ENCODE results near the gene TNNT1.
"Not testable (repeated sequence)": the region's sequence is repeated elsewhere in the genome, so short reads cannot be mapped to it uniquely, and the experiment has no call there.

TNNT1 gene

GRCh38 chr19:55115446-55116065, 33.5 kb downstream of the TNNT1 start:
- Histone ChIP-seq H3K27ac (peak overlapping the region in 16 of 21 experiments; percentile 49 to 89 (median 83)), H3K4me3 (peak overlapping the region in 6 of 7 experiments; percentile 67 to 90 (median 88))

GRCh38 chr19:55114566-55115145, 34.4 kb downstream of the TNNT1 start:
- no peak overlapping the region for H3K4me3 ChIP-seq
- peak overlapping the region in 8 of 21 experiments; percentile 34 to 92 (median 72) for H3K27ac ChIP-seq

DNA sequence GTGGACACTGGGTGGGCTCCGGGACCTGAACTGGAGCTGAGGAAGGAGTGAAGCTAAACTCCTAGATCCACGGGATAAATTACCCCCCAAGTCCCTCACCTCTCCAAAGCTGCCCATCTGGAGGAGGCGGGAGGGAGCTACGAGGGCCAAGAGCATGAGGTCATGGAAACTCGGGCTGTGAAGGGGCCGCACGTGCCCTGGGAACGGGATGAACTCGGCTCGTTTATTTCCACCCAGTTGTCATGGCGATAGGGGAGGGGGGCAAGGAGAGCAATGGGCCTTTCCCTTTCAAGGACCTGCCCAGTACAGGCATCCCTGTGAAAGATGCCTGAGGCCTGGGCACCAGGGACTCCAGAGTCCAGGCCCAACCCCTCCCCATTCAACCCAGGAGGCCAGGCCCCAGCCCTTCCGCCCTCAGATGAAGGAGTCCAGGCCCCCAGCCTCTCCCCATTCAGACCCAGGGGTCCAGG, 35.4 kb downstream of the TNNT1 start:
- Histone ChIP-seq H3K4me3 (no peak overlapping the region), H3K27ac (peak overlapping the region in 14 of 21 experiments; percentile 9 to 92 (median 70))

- Histone ChIP-seq H3K27ac (peak overlapping the region in 14 of 21 experiments; percentile 2 to 92 (median 70)), H3K4me3 (no peak overlapping the region)
Measured at GRCh38 chr19:55112777-55113569, 36.0 kb downstream of the TNNT1 start.

DNA sequence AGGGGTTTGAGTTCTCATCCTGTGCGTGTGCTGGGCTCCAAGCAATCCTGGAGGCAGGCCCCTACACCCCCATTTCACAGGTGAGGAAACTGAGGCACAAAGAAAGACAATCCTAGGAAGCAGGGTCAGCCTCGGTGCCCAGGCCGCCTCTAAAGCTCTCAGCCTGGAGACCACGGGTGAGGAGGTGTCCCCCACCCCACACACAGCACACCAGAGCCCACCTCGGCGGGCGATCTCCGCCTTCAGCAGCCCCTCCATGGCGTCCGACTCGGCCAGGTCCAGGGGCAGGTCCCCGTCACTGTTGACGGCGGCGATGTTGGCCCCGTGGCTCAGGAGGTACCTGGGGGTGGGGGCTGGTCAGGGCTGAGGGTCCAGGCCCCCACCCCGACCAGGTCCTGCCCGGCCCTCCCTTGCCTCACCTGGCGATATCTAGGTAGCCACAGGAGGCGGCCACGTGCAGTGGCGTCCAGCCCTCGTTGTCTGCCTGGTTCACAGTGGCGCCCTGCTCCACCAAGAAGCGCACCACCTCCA, 36.7 kb downstream of the TNNT1 start:
- H3K4me3 ChIP-seq = no peak overlapping the region
- peak overlapping the region in 9 of 21 experiments; percentile 16 to 92 (median 71) for H3K27ac ChIP-seq

DNA sequence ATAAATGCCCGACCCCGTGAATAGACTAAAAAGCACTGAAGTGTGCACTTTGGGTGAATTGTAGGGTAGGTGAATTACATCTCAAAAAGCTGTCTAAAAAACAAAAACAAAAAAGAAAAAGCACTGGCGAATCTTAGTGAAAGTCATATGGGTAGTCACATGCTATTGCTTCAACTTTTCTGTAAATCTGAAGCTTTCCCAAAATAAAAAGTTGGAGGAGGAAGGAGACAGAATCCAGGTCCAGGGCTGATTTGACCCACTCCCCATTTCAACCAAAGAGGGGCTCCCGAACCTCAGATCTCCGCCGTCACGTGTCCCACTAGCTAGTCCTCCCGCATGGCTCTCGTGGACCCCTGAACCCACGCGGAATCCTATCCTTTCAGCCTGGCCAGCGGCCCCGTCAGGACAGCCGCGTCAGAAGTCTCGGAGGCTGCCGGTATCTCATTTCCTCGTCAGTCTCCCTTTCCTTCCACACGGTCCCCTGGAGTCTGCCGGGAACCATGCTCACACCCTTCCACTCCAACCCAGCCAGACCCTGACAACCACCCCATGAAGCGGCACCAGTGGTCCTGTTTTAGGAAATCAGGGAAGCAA, 37.7 kb downstream of the TNNT1 start:
- Histone ChIP-seq H3K4me3 (no peak overlapping the region), H3K27ac (peak overlapping the region in 8 of 21 experiments; percentile 13 to 92 (median 50))

GRCh38 chr19:55109527-55110291, 39.3 kb downstream of the TNNT1 start:
- no peak overlapping the region for H3K27ac ChIP-seq

DNA sequence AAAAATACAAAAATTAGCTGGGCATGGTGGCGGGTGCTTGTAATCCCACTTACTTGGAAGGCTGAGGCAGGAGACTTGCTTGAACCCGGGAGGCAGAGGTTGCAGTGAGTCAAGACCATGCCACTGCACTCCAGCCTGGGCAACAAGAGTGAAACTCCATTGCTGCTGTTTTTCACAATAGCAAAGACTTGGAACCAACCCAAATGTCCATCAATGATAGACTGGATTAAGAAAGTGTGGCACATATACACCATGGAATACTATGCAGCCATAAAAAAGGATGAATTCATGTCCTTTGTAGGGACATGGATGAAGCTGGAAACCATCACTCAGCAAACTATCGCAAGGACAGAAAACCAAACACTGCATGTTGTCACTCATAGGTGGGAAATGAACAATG, 41.8 kb downstream of the TNNT1 start:
- not testable (repeated sequence) for H3K4me3 ChIP-seq, H3K27ac ChIP-seq

More at GRCh38 chr19:55109527-55110291, 39.3 kb downstream of the TNNT1 start:
- no peak overlapping the region for H3K4me3 ChIP-seq

DNA sequence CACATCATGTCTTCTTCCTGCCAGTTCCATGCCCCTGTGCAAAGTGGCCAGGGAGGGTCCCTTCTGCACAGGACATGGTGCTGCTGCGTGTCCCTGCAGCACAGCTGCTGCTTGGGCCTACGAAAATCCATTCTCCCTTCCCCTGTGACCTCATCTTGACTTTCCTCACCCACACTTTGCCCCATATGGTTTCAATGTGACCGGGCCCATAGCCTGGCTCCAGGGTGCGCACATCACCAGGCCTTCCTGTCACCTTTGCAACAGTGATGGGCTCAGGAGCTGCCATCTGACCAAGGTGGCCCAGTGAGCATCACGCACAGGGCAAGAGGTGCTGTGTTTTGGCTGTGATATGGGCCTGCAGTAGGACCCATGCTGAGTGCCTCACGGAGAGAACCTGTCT, 42.4 kb downstream of the TNNT1 start:
- H3K27ac ChIP-seq = no peak overlapping the region

GRCh38 chr19:55105237-55105636, 43.8 kb downstream of the TNNT1 start:
- no peak overlapping the region for H3K27ac ChIP-seq
- no peak overlapping the region for H3K4me3 ChIP-seq

More for the DNA sequence above, 42.4 kb downstream of the TNNT1 start:
- no peak overlapping the region for H3K4me3 ChIP-seq

- H3K4me3 ChIP-seq = no peak overlapping the region
Measured at GRCh38 chr19:55103190-55103589, 45.8 kb downstream of the TNNT1 start.

GRCh38 chr19:55101261-55101660, 47.7 kb downstream of the TNNT1 start:
- H3K4me3 ChIP-seq = no peak overlapping the region
- no peak overlapping the region for H3K27ac ChIP-seq

More at GRCh38 chr19:55103190-55103589, 45.8 kb downstream of the TNNT1 start:
- no peak overlapping the region for H3K27ac ChIP-seq

- H3K4me3 ChIP-seq = no peak overlapping the region
- no peak overlapping the region for H3K27ac ChIP-seq
Measured at GRCh38 chr19:55099557-55100506, 49.2 kb downstream of the TNNT1 start.

- no peak overlapping the region for H3K4me3 ChIP-seq
- no peak overlapping the region for H3K27ac ChIP-seq
Measured at GRCh38 chr19:55098716-55099556, 50.1 kb downstream of the TNNT1 start.

GRCh38 chr19:55097864-55098715, 50.9 kb downstream of the TNNT1 start:
- no peak overlapping the region for H3K4me3 ChIP-seq
- no peak overlapping the region for H3K27ac ChIP-seq

GRCh38 chr19:55096061-55096701, 52.8 kb downstream of the TNNT1 start:
- Histone ChIP-seq H3K27ac (no peak overlapping the region), H3K4me3 (no peak overlapping the region)
